A549 (cell line): Measurements from ENCODE around the gene BABAM1. TPM values are rescaled to one million over a fixed set of nuclear protein-coding genes. Genes with fewer than 3 reads are reported as not detected.

Experiments
- ATAC-seq, 2 experiments: fragments of 200-7000 bp in 1 of 2; fragments of >200 bp in 1 of 2; cut with Nextera tagmentation in 1 of 2; cut with Tn5 transposase in 1 of 2; 3 replicates each; pipeline versions ENCODE4 v1.8.0 to v1.9.1; 2018 to 2020; ENCODE audit warnings: mild to moderate bottlenecking in 1 of 2, moderate library complexity in 1 of 2
- CTCF ChIA-PET: fragments of 300-600 bp; sonication (Branson Sonifier 250); formaldehyde crosslinking; extraction: SDS; loops from one replicate; lab custom pipeline; 2021; ENCODE audit warnings: antibody characterized with exemption, inconsistent platforms; lab: Yijun Ruan, JAX
- POLR2A ChIA-PET: fragments of 350-600 bp; formaldehyde crosslinking; extraction: SDS; loops from one replicate; lab custom pipeline; 2021; ENCODE audit warnings: antibody characterized with exemption, inconsistent platforms; lab: Yijun Ruan, JAX
- DNase-seq, 2 experiments: peaks; one replicate each; pipeline versions ENCODE4 v3.0.0 to v3.0.0-alpha.2; 2011 to 2016; ENCODE audit warnings: low read depth in 1 of 2, low spot score in 1 of 2
- FAIRE-seq: peaks from 2 replicates; lab custom pipeline; 2011; peaks lifted over from hg19 to GRCh38; lab: Jason Lieb, UNC
- H3K27ac ChIP-seq, 2 experiments: fragments of >200 bp; sonication (Bioruptor Twin); formaldehyde crosslinking; 3 replicates each; pipeline ENCODE4 v1.5.1; 2016 to 2017
- H3K4me1 ChIP-seq: fragments of >200 bp; sonication (Bioruptor Twin); formaldehyde crosslinking; 3 replicates; pipeline ENCODE4 v1.6.1; 2016
- H3K4me2 ChIP-seq: fragments of >200 bp; sonication (Bioruptor Twin); formaldehyde crosslinking; 3 replicates; pipeline ENCODE4 v1.6.1; 2016
- H3K4me3 ChIP-seq: fragments of >200 bp; sonication (Bioruptor Twin); formaldehyde crosslinking; 3 replicates; pipeline ENCODE4 v1.5.1; 2016
- H3K9me3 ChIP-seq: fragments of >200 bp; sonication (Bioruptor Twin); formaldehyde crosslinking; 3 replicates; pipeline ENCODE4 v1.6.1; 2016
- ATOH8 ChIP-seq: fragments of 250-450 bp; sonication (Bioruptor Pico); IDR thresholded peaks from 2 replicates; pipeline ENCODE4 v1.5.0; 2020; ENCODE audit warnings: low read depth, mild to moderate bottlenecking, moderate library complexity
- BCL3 ChIP-seq: fragments of >200 bp; sonication (Bioruptor Twin); formaldehyde crosslinking; IDR thresholded peaks from 3 replicates; pipeline ENCODE4 v1.6.1; 2016
- CBX2 ChIP-seq: fragments of 200-600 bp; sonication (generic); IDR thresholded peaks from 2 replicates; pipeline ENCODE4 v1.6.1; 2016; ENCODE audit warnings: low read depth, mild to moderate bottlenecking, borderline replicate concordance
- CEBPB ChIP-seq, 2 experiments: fragments of >200 bp in 1 of 2; sonication (Bioruptor Twin) in 1 of 2; formaldehyde crosslinking in 1 of 2; IDR thresholded peaks; 2 replicates each; pipeline ENCODE4 v1.6.1; 2012 to 2016
- CTCF ChIP-seq: fragments of >200 bp; sonication (Bioruptor Twin); formaldehyde crosslinking; IDR thresholded peaks from 3 replicates; pipeline ENCODE4 v1.5.1; 2016
- ESRRA ChIP-seq: fragments of 150-350 bp; IDR thresholded peaks from 2 replicates; pipeline ENCODE4 v1.6.1; 2014; ENCODE audit warnings: mild to moderate bottlenecking, low read length, borderline replicate concordance
- FOXS1 ChIP-seq: fragments of 250-450 bp; sonication (Bioruptor Pico); IDR thresholded peaks from 2 replicates; pipeline ENCODE4 v1.5.0; 2020; ENCODE audit warnings: mild to moderate bottlenecking, moderate library complexity
- HES2 ChIP-seq: fragments of >200 bp; sonication (Bioruptor Twin); formaldehyde crosslinking; IDR thresholded peaks from 2 replicates; pipeline ENCODE4 v1.6.1; 2016
- JUN ChIP-seq, 2 experiments: fragments of >200 bp; sonication (Bioruptor Twin); formaldehyde crosslinking; IDR thresholded peaks; 2 replicates in 1 of 2; 3 replicates in 1 of 2; pipeline ENCODE4 v1.6.1; 2016 to 2017
- KDM1A ChIP-seq: fragments of 200-600 bp; sonication (generic); IDR thresholded peaks from 2 replicates; pipeline ENCODE4 v1.6.1; 2016; ENCODE audit warnings: low read depth, mild to moderate bottlenecking
- MAFK ChIP-seq: fragments of 450-650 bp; IDR thresholded peaks from 2 replicates; pipeline ENCODE4 v1.6.1; 2014; ENCODE audit not compliant: partially characterized antibody
- MAZ ChIP-seq: fragments of 150-350 bp; IDR thresholded peaks from 2 replicates; pipeline ENCODE4 v1.6.1; 2014; ENCODE audit warnings: antibody characterized with exemption, low read depth, low read length, borderline replicate concordance
- MYC ChIP-seq: IDR thresholded peaks from 2 replicates; pipeline ENCODE4 v1.6.1; 2012; ENCODE audit warnings: mild to moderate bottlenecking, inconsistent platforms, low read length, improper control_type of control experiment, borderline replicate concordance
- NR3C1 ChIP-seq: fragments of >200 bp; sonication (Bioruptor Twin); formaldehyde crosslinking; IDR thresholded peaks from 3 replicates; pipeline ENCODE4 v1.6.1; 2017
- PBX3 ChIP-seq: IDR thresholded peaks from 2 replicates; pipeline ENCODE4 v1.6.1; 2012
- POLR2A ChIP-seq: IDR thresholded peaks from 2 replicates; pipeline ENCODE4 v1.6.1; 2012; ENCODE audit warnings: mild to moderate bottlenecking, low read length
- POLR2AphosphoS2 ChIP-seq: conservative IDR thresholded peaks from 2 replicates; pipeline ENCODE4 v1.6.1; 2012; ENCODE audit warnings: low read length, improper control_type of control experiment, inconsistent platforms
- ZC3H11A ChIP-seq: fragments of 450-650 bp; IDR thresholded peaks from 2 replicates; pipeline ENCODE4 v1.6.1; 2014; ENCODE audit warnings: antibody characterized with exemption, mild to moderate bottlenecking
- ZNF302 ChIP-seq: fragments of 250-450 bp; sonication (Bioruptor Pico); IDR thresholded peaks from 2 replicates; pipeline ENCODE4 v1.9.0; 2021; ENCODE audit warnings: inconsistent platforms, mild to moderate bottlenecking, moderate library complexity
- WGBS: methylation state at CpG from one replicate; pipeline ENCODE4 v1.1.6; 2017; ENCODE audit errors: missing lambda C conversion rate; 5-methylcytosine and 5-hydroxymethylcytosine counted together
- polyA plus RNA-seq, 4 experiments: library from polyadenylated mRNA; depleted of rRNA in 3 of 4; stranded (reverse); fragments of >200 nt; fragmentation: RNase III in 1 of 4; extraction: RNeasy Plus Mini Kit Qiagen cat#74134 plus additional on column Dnase treatment in 1 of 4; gene quantifications; 2 replicates in 3 of 4; 3 replicates in 1 of 4; pipeline ENCODE4 v1.2.3, GENCODE V29; 2011 to 2017

Gene BABAM1
- polyA plus RNA-seq, 2 of the 4 experiments (the other 2 are of a cell fraction) = 56.0 to 67.6 TPM

GRCh38 chr19:17309198-17309964 is 42.1 kb downstream of the BABAM1 start, which contains the start of gene DDA1 (continued):
- TF ChIP-seq JUN (IDR thresholded peaks at IDR 0.05) (peak in 1 of 2 experiments; percentile 58; a peak in 2 of 5 replicates), MYC (no peak), PBX3 (peak; percentile 85), CEBPB (IDR thresholded peaks at IDR 0.05) (no peak), MAZ (no peak), BCL3 (no peak), POLR2A (peak; percentile 31; the same call in 1 of the 2 replicates), NR3C1 (no peak), ZC3H11A (no peak), POLR2AphosphoS2 (no peak), KDM1A (no peak), ZNF302 (CRISPR knock-in tag) (no peak), CTCF (no peak), HES2 (no peak), CBX2 (no peak), ATOH8 (CRISPR knock-in tag) (no peak), FOXS1 (no peak), MAFK (no peak), ESRRA (no peak)

GRCh38 chr19:17309965-17310461 is 42.8 kb downstream of the BABAM1 start:
- Histone ChIP-seq H3K4me2 (peak overlapping the region; percentile 97), H3K4me3 (peak overlapping the region; percentile 65), H3K9me3 (no peaks in the 10 kb centered on the region), H3K4me1 (peaks cover 33% of the 10 kb centered on the region), H3K27ac (peak overlapping the region; percentile 85 to 94)
- ChIA-PET POLR2A (no interaction called here), CTCF (interaction anchor here (2.9 to 8.7 kb wide), 2 partner anchors 17 to 23 kb away, joined by 9 to 98 read pairs; no protein-coding TSS in a partner anchor)
- no peak for TF ChIP-seq ZNF302 (CRISPR knock-in tag)
- TF ChIP-seq JUN (IDR thresholded peaks at IDR 0.05) = 0 out of 5 replicates have a peak, but pooled peaks of 1 of the 2 experiments have one; percentile 3
- DNase-seq (no peak), FAIRE-seq (no peak), ATAC-seq (no peak)
- 3% methylated on average over 14 of the region's 23 CpGs for WGBS
